Activated CD4-positive, CD25-positive, alpha-beta regulatory T cell (primary cell): Measurements from ENCODE around the gene BSN.

ENCODE experiments used
- DNase-seq, 4 experiments: peaks; one replicate each; lab custom pipeline; 2025; lab: John Stamatoyannopoulos, UW

BSN gene

GRCh38 chr3:49655731-49656285, 101.5 kb downstream of the BSN start:
- DNase-seq: no peak

DNA sequence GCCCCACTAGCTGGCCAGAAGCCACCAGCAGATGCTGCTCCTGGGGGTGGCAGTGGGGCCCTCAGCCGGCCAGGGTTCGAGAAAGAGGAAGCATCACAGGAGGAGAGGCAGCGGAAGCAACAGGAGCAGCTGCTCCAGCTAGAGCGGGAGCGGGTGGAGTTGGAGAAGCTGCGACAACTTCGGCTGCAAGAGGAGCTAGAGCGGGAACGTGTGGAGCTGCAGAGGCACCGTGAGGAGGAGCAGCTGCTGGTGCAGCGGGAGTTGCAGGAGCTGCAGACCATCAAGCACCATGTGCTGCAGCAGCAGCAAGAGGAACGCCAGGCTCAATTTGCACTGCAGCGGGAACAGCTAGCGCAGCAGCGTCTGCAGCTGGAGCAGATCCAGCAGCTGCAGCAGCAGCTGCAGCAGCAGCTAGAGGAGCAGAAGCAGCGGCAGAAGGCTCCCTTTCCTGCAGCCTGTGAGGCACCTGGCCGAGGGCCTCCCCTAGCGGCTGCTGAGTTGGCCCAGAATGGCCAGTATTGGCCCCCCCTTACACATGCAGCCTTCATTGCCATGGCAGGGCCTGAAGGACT, 102.3 kb downstream of the BSN start:
- no peak for DNase-seq

GRCh38 chr3:49657208-49657915, 103.1 kb downstream of the BSN start:
- DNase-seq: no peak

- no peak for DNase-seq
Observed at GRCh38 chr3:49658711-49659110, 104.4 kb downstream of the BSN start.

- DNase-seq: no peak
Observed at GRCh38 chr3:49659756-49660155, 105.5 kb downstream of the BSN start.

- DNase-seq: no peak
Observed at GRCh38 chr3:49661281-49661680, 107.0 kb downstream of the BSN start.

DNA sequence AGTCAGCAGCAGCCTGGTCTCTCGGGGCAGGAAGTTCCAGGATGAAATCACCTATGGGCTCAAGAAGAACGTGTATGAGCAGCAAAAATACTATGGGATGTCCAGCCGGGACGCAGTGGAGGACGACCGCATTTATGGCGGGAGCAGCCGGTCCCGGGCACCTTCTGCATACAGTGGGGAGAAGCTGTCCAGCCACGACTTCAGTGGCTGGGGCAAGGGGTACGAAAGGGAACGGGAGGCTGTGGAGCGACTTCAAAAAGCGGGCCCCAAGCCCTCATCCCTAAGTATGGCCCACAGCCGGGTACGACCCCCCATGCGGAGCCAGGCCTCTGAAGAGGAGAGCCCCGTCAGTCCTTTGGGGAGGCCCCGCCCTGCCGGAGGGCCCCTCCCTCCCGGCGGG, 107.7 kb downstream of the BSN start:
- DNase-seq: no peak

DNA sequence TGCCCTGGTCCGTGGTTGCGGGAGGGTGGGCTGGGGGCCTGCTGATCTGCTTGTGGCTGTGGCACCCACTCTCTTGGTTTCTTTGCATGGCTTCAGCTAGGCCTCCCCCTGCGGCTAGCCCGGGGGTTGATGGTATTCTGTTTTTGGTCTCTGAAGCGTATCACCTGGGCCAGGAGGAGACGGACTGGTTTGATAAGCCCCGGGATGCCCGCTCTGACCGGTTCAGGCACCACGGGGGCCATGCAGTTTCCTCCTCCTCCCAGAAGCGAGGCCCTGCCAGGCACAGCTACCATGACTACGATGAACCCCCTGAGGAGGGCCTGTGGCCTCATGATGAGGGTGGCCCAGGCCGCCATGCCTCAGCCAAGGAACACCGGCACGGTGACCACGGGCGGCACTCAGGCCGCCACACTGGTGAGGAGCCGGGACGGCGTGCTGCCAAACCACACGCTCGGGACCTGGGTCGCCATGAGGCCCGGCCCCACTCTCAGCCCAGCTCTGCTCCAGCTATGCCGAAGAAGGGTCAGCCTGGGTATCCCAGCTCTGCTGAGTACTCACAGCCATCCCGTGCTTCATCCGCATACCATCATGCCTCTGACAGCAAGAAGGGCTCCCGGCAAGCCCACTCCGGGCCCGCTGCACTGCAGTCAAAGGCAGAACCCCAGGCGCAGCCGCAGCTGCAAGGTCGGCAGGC, 108.6 kb downstream of the BSN start:
- no peak for DNase-seq

- no peak for DNase-seq
Observed at GRCh38 chr3:49663831-49664230, 109.6 kb downstream of the BSN start.

- no peak for DNase-seq
Observed at GRCh38 chr3:49664300-49664699, 110.0 kb downstream of the BSN start.

DNA sequence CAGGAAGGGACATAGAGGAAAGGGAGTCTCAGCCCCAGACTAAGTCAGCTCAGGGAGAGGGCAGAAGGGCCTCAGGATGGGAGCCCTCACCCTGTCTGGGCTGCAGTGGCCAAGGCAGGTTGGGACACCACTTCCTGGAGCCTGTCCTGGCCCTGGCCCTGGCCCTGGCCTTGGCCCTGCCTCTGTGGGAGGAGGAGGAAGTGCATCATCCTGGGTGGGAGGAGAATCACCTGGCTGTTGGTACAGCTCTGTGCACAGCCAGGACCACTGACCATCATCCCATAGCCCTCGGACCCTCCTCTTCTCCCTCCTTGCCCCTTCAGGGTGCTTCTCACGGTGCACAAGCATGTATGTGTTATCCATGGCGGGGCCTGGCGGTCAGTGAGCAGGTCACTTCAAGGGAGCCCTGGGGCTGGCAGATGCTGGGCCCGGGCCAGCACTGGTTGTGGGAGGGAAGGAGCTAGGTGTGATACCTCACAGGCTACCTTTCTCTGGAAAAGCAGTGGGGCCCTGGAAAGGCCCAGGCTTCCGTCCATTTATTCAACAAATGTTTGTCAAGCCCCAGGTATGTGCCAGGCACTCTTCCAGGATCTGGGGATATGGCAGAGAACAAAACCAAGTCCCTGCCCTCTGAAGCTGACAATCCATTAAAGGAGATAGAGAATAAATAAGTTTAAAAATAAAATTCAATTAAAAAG, 111.7 kb downstream of the BSN start:
- DNase-seq: no peak

- DNase-seq: no peak
Observed at GRCh38 chr3:49666592-49666991, 112.3 kb downstream of the BSN start.

- no peak for DNase-seq
Observed at GRCh38 chr3:49667701-49668413, 113.6 kb downstream of the BSN start.

GRCh38 chr3:49668414-49668797, 114.1 kb downstream of the BSN start:
- no peak for DNase-seq

DNA sequence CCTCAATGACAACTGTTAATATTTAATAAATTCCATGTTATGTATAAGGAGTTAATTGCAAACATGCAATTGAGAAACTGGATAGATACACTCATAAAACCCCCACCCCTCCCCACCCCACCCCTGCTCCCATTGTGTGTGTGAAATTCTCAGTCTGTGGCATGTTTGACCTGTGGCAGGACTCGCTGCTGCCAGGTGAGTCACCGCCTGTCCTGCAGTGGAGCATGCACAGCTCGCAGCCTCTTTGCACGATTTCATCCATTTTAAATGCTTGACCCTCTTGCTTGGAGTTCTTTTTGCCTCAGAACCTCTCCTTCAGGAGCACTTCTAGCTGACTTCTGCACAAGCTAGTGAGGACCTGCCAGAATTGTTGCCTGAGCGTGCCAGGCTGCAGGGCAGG, 114.6 kb downstream of the BSN start:
- no peak for DNase-seq

GRCh38 chr3:49669352-49669751, 115.1 kb downstream of the BSN start:
- no peak for DNase-seq

- DNase-seq: no peak
Observed at GRCh38 chr3:49670940-49671290, 116.6 kb downstream of the BSN start.

GRCh38 chr3:49671291-49672288, 117.3 kb downstream of the BSN start:
- no peak for DNase-seq

DNA sequence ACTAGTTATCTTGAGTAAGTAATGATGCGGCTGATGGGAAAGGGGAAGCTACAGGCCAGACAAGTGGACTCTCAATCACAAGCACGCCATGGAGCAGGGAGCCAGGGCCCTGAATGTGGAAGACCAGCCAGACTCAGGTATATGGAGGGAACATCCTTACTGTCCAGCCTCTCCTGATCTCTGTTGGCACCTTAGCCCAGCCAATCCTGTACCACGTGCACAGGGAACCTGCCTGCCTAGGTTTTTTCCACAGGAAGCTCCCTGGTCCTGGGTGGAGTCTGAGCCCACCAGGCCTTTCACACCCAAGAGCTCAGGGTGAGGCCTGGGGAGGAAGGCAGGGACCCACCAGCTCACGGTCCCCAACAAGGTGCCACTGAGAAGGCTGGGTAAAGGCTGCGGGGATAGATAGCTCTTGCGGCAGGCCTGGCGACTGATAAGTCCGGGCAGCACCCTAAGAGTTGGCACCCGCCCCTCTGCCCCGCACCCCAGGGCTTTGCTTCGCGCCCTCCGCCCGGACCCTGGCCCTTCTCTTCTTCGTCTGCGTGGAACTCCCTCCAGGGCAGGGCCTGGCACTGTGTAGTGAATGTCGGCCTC, 118.9 kb downstream of the BSN start:
- DNase-seq: no peak
